Neuronal stem cell (in vitro differentiated cells): Measurements from ENCODE around the gene NRG2.

Source experiments
- DNase-seq: peaks from one replicate; pipeline ENCODE4 v3.0.0-alpha.2; 2013; ENCODE audit warnings: low spot score
- H2AFZ ChIP-seq: one replicate; pipeline ENCODE4 v1.6.1; 2013; ENCODE audit warnings: mild to moderate bottlenecking, low read length, inconsistent platforms
- H2AK5ac ChIP-seq: 2 replicates; pipeline ENCODE4 v1.6.1; 2013; ENCODE audit warnings: low read depth, mild to moderate bottlenecking, inconsistent platforms, low read length, moderate library complexity, mixed read lengths
- H2BK120ac ChIP-seq: 2 replicates; pipeline ENCODE4 v1.6.1; 2013; ENCODE audit warnings: low read depth, mild to moderate bottlenecking, inconsistent platforms, low read length, moderate library complexity, mixed read lengths
- H2BK12ac ChIP-seq: one replicate; pipeline ENCODE4 v1.6.1; 2013; ENCODE audit warnings: low read length, inconsistent platforms
- H2BK15ac ChIP-seq: 2 replicates; pipeline ENCODE4 v1.6.1; 2013; ENCODE audit warnings: mild to moderate bottlenecking, low read length, inconsistent platforms, mixed read lengths
- H2BK5ac ChIP-seq: one replicate; pipeline ENCODE4 v1.6.1; 2013; ENCODE audit warnings: inconsistent platforms, mild to moderate bottlenecking, low read length, moderate library complexity
- H3K14ac ChIP-seq: one replicate; pipeline ENCODE4 v1.6.1; 2013; ENCODE audit warnings: low read length, inconsistent platforms
- H3K18ac ChIP-seq: 2 replicates; pipeline ENCODE4 v1.6.1; 2013; ENCODE audit warnings: low read length, inconsistent platforms
- H3K23ac ChIP-seq: 2 replicates; pipeline ENCODE4 v1.6.1; 2013; ENCODE audit warnings: low read depth, mild to moderate bottlenecking, mixed read lengths, low read length, inconsistent platforms; ENCODE audit not compliant: poor library complexity
- H3K27ac ChIP-seq: replicated peaks from 3 replicates; pipeline ENCODE4 v1.5.1; 2013; ENCODE audit warnings: low read length, inconsistent platforms
- H3K27me3 ChIP-seq, 3 experiments: 2 replicates each; pipeline ENCODE4 v1.6.1; 2013; ENCODE audit warnings: low read length in 3 of 3, mild to moderate bottlenecking in 2 of 3, inconsistent platforms in 1 of 3, low read depth in 1 of 3, mixed read lengths in 1 of 3, moderate library complexity in 1 of 3; ENCODE audit not compliant: control insufficient read depth in 3 of 3, insufficient read depth in 3 of 3
- H3K36me3 ChIP-seq, 2 donors: replicated peaks in 1 of 2; 2 replicates each; pipeline ENCODE4 v1.6.1; 2013; ENCODE audit warnings: low read length in 2 of 2; ENCODE audit not compliant: control insufficient read depth in 2 of 2, insufficient read depth in 2 of 2
- H3K4ac ChIP-seq: 2 replicates; pipeline ENCODE4 v1.6.1; 2013; ENCODE audit warnings: inconsistent platforms, mild to moderate bottlenecking, low read length, moderate library complexity
- H3K4me1 ChIP-seq, 2 donors: 1 replicate in 1 of 2; 2 replicates in 1 of 2; pipeline ENCODE4 v1.6.1; 2013; ENCODE audit warnings: low read length in 2 of 2, low read depth in 1 of 2; ENCODE audit not compliant: control insufficient read depth in 2 of 2, insufficient read depth in 1 of 2
- H3K4me2 ChIP-seq: one replicate; pipeline ENCODE4 v1.6.1; 2013; ENCODE audit warnings: mild to moderate bottlenecking, low read length, inconsistent platforms; ENCODE audit not compliant: insufficient read depth, poor library complexity, severe bottlenecking
- H3K4me3 ChIP-seq, 2 donors: 2 replicates each; pipeline ENCODE4 v1.5.1; 2013; ENCODE audit warnings: low read length in 2 of 2, mild to moderate bottlenecking in 2 of 2, inconsistent platforms in 1 of 2, moderate library complexity in 1 of 2
- H3K79me1 ChIP-seq: one replicate; pipeline ENCODE4 v1.6.1; 2013; ENCODE audit warnings: low read depth, mild to moderate bottlenecking, inconsistent platforms, low read length, moderate library complexity
- H3K9ac ChIP-seq: one replicate; pipeline ENCODE4 v1.6.1; 2013; ENCODE audit warnings: mild to moderate bottlenecking, low read depth, low read length, inconsistent platforms; ENCODE audit not compliant: poor library complexity
- H3K9me3 ChIP-seq, 2 donors: replicated peaks in 1 of 2; 2 replicates each; pipeline versions ENCODE3 to v1.6.1; 2013; ENCODE audit warnings: low read length in 2 of 2, mild to moderate bottlenecking in 2 of 2, inconsistent platforms in 1 of 2, low read depth in 1 of 2, mixed read lengths in 1 of 2, moderate library complexity in 1 of 2; ENCODE audit not compliant: control insufficient read depth in 2 of 2, insufficient read depth in 1 of 2
- H4K8ac ChIP-seq: one replicate; pipeline ENCODE4 v1.6.1; 2013; ENCODE audit warnings: low read depth, mild to moderate bottlenecking, inconsistent platforms, low read length, moderate library complexity
- H4K91ac ChIP-seq: one replicate; pipeline ENCODE4 v1.6.1; 2013; ENCODE audit warnings: low read length, low read depth, mild to moderate bottlenecking, inconsistent platforms; ENCODE audit not compliant: poor library complexity
- WGBS, 2 donors: extraction: QIAGEN DNeasy Blood & Tissue Kit; methylation state at CpG; one replicate each; pipeline ENCODE4 v1.1.7; 2013; ENCODE audit warnings: missing lambda C conversion rate in 2 of 2, mixed read lengths in 1 of 2; ENCODE audit not compliant: insufficient read length in 2 of 2, insufficient replicate concordance in 1 of 2; ENCODE audit errors: extremely low coverage in 2 of 2; 5-methylcytosine and 5-hydroxymethylcytosine counted together

NRG2 gene

DNA sequence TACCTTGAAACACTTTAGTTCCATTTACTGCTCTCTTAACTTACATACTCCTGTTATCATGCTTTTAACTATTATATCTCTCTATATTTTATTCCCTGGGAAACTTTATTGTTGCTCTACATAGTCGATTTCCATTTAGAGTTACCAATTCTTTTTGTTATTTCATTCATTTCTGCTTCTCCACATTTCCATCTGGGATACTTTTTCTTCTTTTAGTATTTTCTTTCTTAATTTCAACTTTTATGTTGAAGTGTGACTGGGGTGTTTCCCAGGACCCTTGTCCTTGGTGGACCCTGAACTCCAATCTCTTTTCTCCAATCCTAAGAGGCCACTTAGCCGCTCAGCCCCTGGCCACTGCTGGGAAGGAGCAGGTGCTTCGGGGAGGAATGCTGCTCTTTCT, 211.5 kb downstream of the NRG2 start:
- no peak overlapping the region for H2AFZ ChIP-seq
- no peak overlapping the region for H3K14ac ChIP-seq
- H2BK15ac ChIP-seq, result no peak overlapping the region
- peaks cover 0 to 17% (median 6%) of the 10 kb centered on the region in 3 experiments for H3K27me3 ChIP-seq
- no peak overlapping the region for H3K4me3 ChIP-seq
- H3K18ac ChIP-seq, result no peak overlapping the region
- no peak for DNase-seq
- H3K4ac ChIP-seq, result no peak overlapping the region
- WGBS, 2 donors, result no CpG with 5 or more reads among the region's 3 CpGs
- H3K4me1 ChIP-seq, result no peaks in the 10 kb centered on the region
- H3K27ac ChIP-seq, result no peak overlapping the region
- no peak overlapping the region for H3K9ac ChIP-seq
- no peak overlapping the region for H4K91ac ChIP-seq
- no peak overlapping the region for H2BK5ac ChIP-seq
- H2BK12ac ChIP-seq, result no peak overlapping the region
- H4K8ac ChIP-seq, result no peak overlapping the region
- H3K36me3 ChIP-seq, result no peaks in the 10 kb centered on the region
- no peak overlapping the region for H2BK120ac ChIP-seq
- peaks cover 0 to 2% of the 10 kb centered on the region in 2 donors for H3K9me3 ChIP-seq
- no peak overlapping the region for H3K4me2 ChIP-seq
- no peak overlapping the region for H3K23ac ChIP-seq
- no peak overlapping the region for H2AK5ac ChIP-seq
- no peaks in the 10 kb centered on the region for H3K79me1 ChIP-seq

DNA sequence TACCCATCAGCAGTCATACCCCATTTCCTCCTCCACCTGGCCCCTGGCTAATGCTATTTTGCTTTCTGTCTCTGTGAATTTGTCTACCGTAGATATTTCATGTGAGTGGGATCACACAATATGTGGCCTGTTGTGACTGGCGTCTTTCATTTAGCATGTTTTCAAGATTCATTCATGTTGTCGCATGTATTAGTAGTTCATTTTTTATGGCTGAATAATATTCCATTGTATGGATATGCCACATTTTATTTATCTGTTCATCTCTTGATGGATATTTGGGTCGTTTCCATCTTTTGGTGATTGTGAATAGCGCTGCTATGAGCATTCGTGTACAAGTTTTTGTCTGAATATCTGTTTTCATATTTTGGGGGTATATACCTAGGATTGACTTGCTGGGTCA, 213.6 kb downstream of the NRG2 start:
- no CpG with 5 or more reads among the region's 6 CpGs for WGBS, 2 donors
- Histone ChIP-seq H2BK120ac (no peak overlapping the region), H3K9me3 (peaks cover 0 to 2% of the 10 kb centered on the region in 2 donors), H3K14ac (no peak overlapping the region), H4K8ac (no peak overlapping the region), H3K27ac (no peak overlapping the region), H3K4me1 (no peaks in the 10 kb centered on the region), H3K4ac (no peak overlapping the region), H2AK5ac (no peak overlapping the region), H3K4me3 (no peak overlapping the region), H4K91ac (no peak overlapping the region), H2BK15ac (no peak overlapping the region), H2BK12ac (no peak overlapping the region), H2BK5ac (no peak overlapping the region), H3K18ac (no peak overlapping the region), H3K36me3 (no peaks in the 10 kb centered on the region), H3K4me2 (no peak overlapping the region), H3K27me3 (peaks cover 0 to 20% (median 6%) of the 10 kb centered on the region in 3 experiments), H2AFZ (no peak overlapping the region), H3K9ac (no peak overlapping the region), H3K79me1 (no peaks in the 10 kb centered on the region), H3K23ac (no peak overlapping the region)
- DNase-seq, result no peak

DNA sequence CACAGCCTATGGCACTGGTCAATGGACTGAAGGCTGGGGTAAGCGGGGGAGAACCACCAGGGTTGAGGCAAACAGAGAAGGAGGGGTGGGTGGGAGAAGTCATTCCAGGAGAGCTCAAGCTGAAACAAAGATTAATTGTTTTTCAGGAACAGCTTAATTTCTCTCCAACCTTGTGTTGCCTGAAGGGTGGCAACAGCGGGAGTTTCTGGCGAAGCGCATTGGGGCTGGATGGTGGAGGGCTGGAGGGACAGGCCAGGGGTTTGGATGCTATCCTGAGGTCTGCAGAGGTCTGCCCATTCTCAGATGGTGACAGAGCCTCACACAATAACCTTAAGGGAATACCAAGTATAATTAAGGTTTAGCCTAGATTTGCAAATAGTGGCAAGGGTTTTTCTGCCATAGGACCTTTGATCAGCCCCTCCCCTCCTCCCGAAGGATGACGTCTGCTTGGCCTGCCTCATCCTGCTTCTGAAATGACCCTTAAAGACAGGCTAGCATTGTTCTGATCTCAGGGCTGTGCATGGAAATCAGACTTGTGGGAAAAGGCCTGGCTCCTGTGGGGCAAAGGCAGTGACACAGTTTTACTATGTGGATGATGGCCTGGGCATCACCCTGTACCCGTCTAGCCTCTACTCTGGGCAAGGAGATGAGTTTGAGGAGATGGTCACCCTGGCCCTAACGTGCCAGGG, 214.7 kb downstream of the NRG2 start:
- Histone ChIP-seq H3K4me3 (no peak overlapping the region), H2BK5ac (no peak overlapping the region), H2AFZ (no peak overlapping the region), H3K9me3 (peaks cover 0 to 2% of the 10 kb centered on the region in 2 donors), H3K4me1 (no peaks in the 10 kb centered on the region), H3K18ac (no peak overlapping the region), H2BK120ac (no peak overlapping the region), H2BK15ac (no peak overlapping the region), H2BK12ac (no peak overlapping the region), H3K36me3 (no peaks in the 10 kb centered on the region), H4K8ac (no peak overlapping the region), H3K23ac (no peak overlapping the region), H3K4ac (no peak overlapping the region), H4K91ac (no peak overlapping the region), H3K9ac (no peak overlapping the region), H3K79me1 (no peaks in the 10 kb centered on the region), H3K27me3 (peaks cover 0 to 20% (median 4%) of the 10 kb centered on the region in 3 experiments), H3K14ac (no peak overlapping the region), H3K27ac (no peak overlapping the region), H3K4me2 (no peak overlapping the region), H2AK5ac (no peak overlapping the region)
- DNase-seq, result no peak
- no CpG with 5 or more reads among the region's 8 CpGs for WGBS, 2 donors

DNA sequence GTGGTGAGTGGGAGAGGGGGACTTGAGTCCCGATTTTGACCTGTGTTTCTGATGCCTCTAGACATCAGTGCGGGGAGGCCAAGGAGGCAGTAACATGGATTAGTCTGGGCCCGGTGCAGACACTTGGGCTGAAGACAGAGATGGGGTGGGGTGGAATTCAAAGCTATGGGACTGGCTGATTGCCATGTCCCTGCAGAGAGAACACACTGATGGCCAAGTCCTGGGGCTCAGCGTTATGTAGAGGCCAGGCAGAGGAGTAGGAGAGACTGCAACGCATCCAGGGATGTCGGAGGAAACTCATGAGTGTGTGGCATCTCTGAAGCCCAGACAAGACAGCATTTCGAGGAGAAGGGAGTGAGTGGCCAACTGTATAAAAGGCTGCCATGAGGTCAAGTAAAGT, 217.4 kb downstream of the NRG2 start:
- no peak overlapping the region for H3K4ac ChIP-seq
- H3K27ac ChIP-seq, result no peak overlapping the region
- no peak overlapping the region for H3K9ac ChIP-seq
- no peaks in the 10 kb centered on the region for H3K79me1 ChIP-seq
- no peak overlapping the region for H2BK12ac ChIP-seq
- H3K4me2 ChIP-seq, result no peak overlapping the region
- H2BK120ac ChIP-seq, result no peak overlapping the region
- H3K14ac ChIP-seq, result no peak overlapping the region
- H3K27me3 ChIP-seq, result peaks cover 0 to 19% (median 0%) of the 10 kb centered on the region in 3 experiments
- no CpG with 5 or more reads among the region's 7 CpGs for WGBS, 2 donors
- no peak overlapping the region for H4K91ac ChIP-seq
- H3K4me3 ChIP-seq, result no peak overlapping the region
- DNase-seq, result no peak
- no peak overlapping the region for H2BK15ac ChIP-seq
- no peak overlapping the region for H2AFZ ChIP-seq
- H2AK5ac ChIP-seq, result no peak overlapping the region
- H3K23ac ChIP-seq, result no peak overlapping the region
- H3K9me3 ChIP-seq, result no peaks in the 10 kb centered on the region
- no peaks in the 10 kb centered on the region for H3K4me1 ChIP-seq
- H3K36me3 ChIP-seq, result no peaks in the 10 kb centered on the region
- H4K8ac ChIP-seq, result no peak overlapping the region
- no peak overlapping the region for H3K18ac ChIP-seq
- H2BK5ac ChIP-seq, result no peak overlapping the region
